MM.1S (cell line): ENCODE data around the gene CYB5R3.
A peak's percentile ranks its signal among the peaks of the same experiment; 100 is the strongest.

Source experiments
- DNase-seq: peaks from one replicate; pipeline ENCODE4 v3.0.0-alpha.2; 2015
- H2AFZ ChIP-seq: fragments of 300-600 bp; sonication (generic); 2 replicates; pipeline ENCODE4 v1.6.0; 2016; ENCODE audit warnings: antibody characterized with exemption, low read length
- H3F3A ChIP-seq: fragments of 300-600 bp; sonication (generic); 2 replicates; pipeline ENCODE4 v1.6.1; 2016; ENCODE audit warnings: mild to moderate bottlenecking, antibody characterized with exemption, low read length, moderate library complexity, mixed read lengths; ENCODE audit not compliant: insufficient read depth
- H3K27ac ChIP-seq: fragments of 300-600 bp; sonication (generic); 2 replicates; pipeline ENCODE4 v1.5.1; 2016; ENCODE audit warnings: mild to moderate bottlenecking, low read length
- H3K27me3 ChIP-seq: fragments of 300-600 bp; sonication (generic); replicated peaks from 2 replicates; pipeline ENCODE4 v1.6.0; 2016; ENCODE audit warnings: low read length; ENCODE audit not compliant: insufficient read depth
- H3K36me3 ChIP-seq: fragments of 300-600 bp; sonication (generic); replicated peaks from 2 replicates; pipeline ENCODE4 v1.6.1; 2016; ENCODE audit warnings: mild to moderate bottlenecking, low read length, mixed read lengths; ENCODE audit not compliant: insufficient read depth
- H3K4me1 ChIP-seq: fragments of 300-600 bp; sonication (generic); 2 replicates; pipeline ENCODE4 v1.6.1; 2016; ENCODE audit warnings: low read length, mixed read lengths
- H3K4me2 ChIP-seq: fragments of 300-600 bp; sonication (generic); 2 replicates; pipeline ENCODE4 v1.6.0; 2016; ENCODE audit warnings: low read depth, low read length
- H3K4me3 ChIP-seq: fragments of 300-600 bp; sonication (generic); 2 replicates; pipeline ENCODE4 v1.5.1; 2016; ENCODE audit warnings: low read length, mixed read lengths
- H3K79me2 ChIP-seq: fragments of 300-600 bp; sonication (generic); 2 replicates; pipeline ENCODE4 v1.6.1; 2016; ENCODE audit warnings: mixed run types, low read length, mixed read lengths
- H3K9ac ChIP-seq: fragments of 300-600 bp; sonication (generic); 2 replicates; pipeline ENCODE4 v1.6.1; 2016; ENCODE audit warnings: low read length, mixed read lengths
- H3K9me2 ChIP-seq: fragments of 300-600 bp; sonication (generic); replicated peaks from 2 replicates; pipeline ENCODE4 v1.6.1; 2016; ENCODE audit warnings: mild to moderate bottlenecking, low read length, mixed read lengths; ENCODE audit not compliant: insufficient read depth
- H3K9me3 ChIP-seq: fragments of 300-600 bp; sonication (generic); replicated peaks from 2 replicates; pipeline ENCODE4 v1.6.1; 2016; ENCODE audit warnings: mild to moderate bottlenecking, low read length, mixed read lengths; ENCODE audit not compliant: insufficient read depth
- H4K20me1 ChIP-seq: fragments of 300-600 bp; sonication (generic); 2 replicates; pipeline ENCODE4 v1.6.1; 2016; ENCODE audit warnings: mild to moderate bottlenecking, low read length, moderate library complexity, mixed read lengths; ENCODE audit not compliant: insufficient read depth
- CTCF ChIP-seq: fragments of 300-600 bp; sonication (generic); IDR thresholded peaks from 2 replicates; pipeline ENCODE4 v1.5.1; 2016; ENCODE audit warnings: antibody characterized with exemption, low read length, mixed read lengths
- EZH2 ChIP-seq: fragments of 300-600 bp; sonication (generic); optimal IDR thresholded peaks from 2 replicates; pipeline ENCODE3; 2017; ENCODE audit warnings: low read depth, mild to moderate bottlenecking, antibody characterized with exemption, low read length, mixed read lengths
- EZH2phosphoT487 ChIP-seq: fragments of 300-600 bp; sonication (generic); IDR thresholded peaks from 2 replicates; pipeline ENCODE4 v1.6.1; 2018; ENCODE audit warnings: antibody characterized with exemption, low read length

CYB5R3 gene

GRCh38 chr22:42649246-42650099 lies at the start of gene CYB5R3:
CYB5R3 (minus strand) TSS chr22:42649392; CDS start chr22:42649315, 77 bp downstream.
- Histone ChIP-seq H3K27ac (no peak within 1 kb of the TSS), H2AFZ (peak within 1 kb of the TSS; percentile 86), H3K4me2 (peak within 1 kb of the TSS; percentile 89), H3K79me2 (peaks cover 41% of the 10 kb centered on the region), H3F3A (no peaks in the 10 kb centered on the region), H3K9me2 (no peaks in the 10 kb centered on the region), H3K4me3 (peak within 1 kb of the TSS; percentile 100), H3K36me3 (no peaks in the 10 kb centered on the region), H4K20me1 (no peaks in the 10 kb centered on the region), H3K9ac (peak within 1 kb of the TSS; percentile 88), H3K9me3 (no peaks in the 10 kb centered on the region), H3K4me1 (peaks cover 7% of the 10 kb centered on the region), H3K27me3 (no peaks in the 10 kb centered on the region)
- TF ChIP-seq EZH2 (no peak), EZH2phosphoT487 (no peak), CTCF (no peak)
- DNase-seq: peak; percentile 63

GRCh38 chr22:42697542-42698013 lies 48.4 kb upstream of the CYB5R3 start:
- H3K4me1 ChIP-seq: no peaks in the 10 kb centered on the region
- no peak overlapping the region for H3K4me2 ChIP-seq

DNA sequence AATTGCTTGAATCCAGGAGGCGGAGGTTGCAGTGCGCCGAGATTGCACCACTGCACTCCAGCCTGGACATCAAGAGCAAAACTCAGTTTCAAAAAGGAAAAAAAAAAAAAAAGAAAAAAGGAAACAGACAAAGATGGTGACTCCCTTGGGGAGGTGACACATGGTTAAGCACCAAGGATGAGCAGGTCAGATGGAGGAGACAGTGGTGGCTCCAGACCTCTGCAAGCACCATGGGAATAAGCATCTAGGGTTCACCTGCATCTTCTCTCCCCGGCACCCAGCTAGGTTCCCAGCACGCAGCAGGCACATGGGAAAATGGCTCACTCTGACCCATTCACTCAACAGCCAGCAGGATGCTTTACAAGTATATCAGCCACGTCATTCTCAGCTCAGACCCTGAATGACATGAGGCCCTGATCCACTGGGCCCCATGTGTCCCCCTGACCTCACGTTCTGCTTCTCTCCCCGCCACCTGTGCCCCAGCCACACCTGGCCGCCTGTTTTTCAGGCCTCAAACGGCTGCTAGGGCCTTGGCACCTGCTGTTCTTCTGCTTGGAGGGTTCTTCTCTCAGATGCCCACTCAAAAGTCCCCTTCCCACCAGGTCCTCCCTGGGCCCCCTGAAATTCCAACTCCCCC lies 47.3 kb upstream of the CYB5R3 start:
- H3K79me2 ChIP-seq: no peaks in the 10 kb centered on the region
- TF ChIP-seq EZH2 (no peak), EZH2phosphoT487 (no peak), CTCF (no peak)
- no peak overlapping the region for H3K4me2 ChIP-seq
- no peaks in the 10 kb centered on the region for H3K4me1 ChIP-seq
- H2AFZ ChIP-seq: no peak overlapping the region
- DNase-seq: no peak
- H3K9me3 ChIP-seq: no peaks in the 10 kb centered on the region
- H3K27me3 ChIP-seq: no peaks in the 10 kb centered on the region
- H3K36me3 ChIP-seq: no peaks in the 10 kb centered on the region
- H3K9me2 ChIP-seq: no peaks in the 10 kb centered on the region
- H3K4me3 ChIP-seq: no peak overlapping the region
- H3K27ac ChIP-seq: no peak overlapping the region
- no peaks in the 10 kb centered on the region for H3F3A ChIP-seq
- no peak overlapping the region for H3K9ac ChIP-seq
- no peaks in the 10 kb centered on the region for H4K20me1 ChIP-seq

More at GRCh38 chr22:42697542-42698013, 48.4 kb upstream of the CYB5R3 start:
- Histone ChIP-seq H3K27ac (no peak overlapping the region), H3F3A (no peaks in the 10 kb centered on the region), H2AFZ (no peak overlapping the region), H3K36me3 (no peaks in the 10 kb centered on the region), H3K79me2 (no peaks in the 10 kb centered on the region), H4K20me1 (no peaks in the 10 kb centered on the region), H3K9me3 (no peaks in the 10 kb centered on the region), H3K9ac (no peak overlapping the region), H3K4me3 (no peak overlapping the region), H3K9me2 (no peaks in the 10 kb centered on the region), H3K27me3 (no peaks in the 10 kb centered on the region)
- no peak for DNase-seq
- TF ChIP-seq EZH2: no peak
- TF ChIP-seq CTCF: no peak
- no peak for TF ChIP-seq EZH2phosphoT487
